NCI-H526 (cell line): ENCODE results near the gene CCDC180.

Experiments
- DNase-seq, 2 experiments: peaks; one replicate each; lab custom pipeline; 2025; lab: John Stamatoyannopoulos, UW

CCDC180 gene

DNA sequence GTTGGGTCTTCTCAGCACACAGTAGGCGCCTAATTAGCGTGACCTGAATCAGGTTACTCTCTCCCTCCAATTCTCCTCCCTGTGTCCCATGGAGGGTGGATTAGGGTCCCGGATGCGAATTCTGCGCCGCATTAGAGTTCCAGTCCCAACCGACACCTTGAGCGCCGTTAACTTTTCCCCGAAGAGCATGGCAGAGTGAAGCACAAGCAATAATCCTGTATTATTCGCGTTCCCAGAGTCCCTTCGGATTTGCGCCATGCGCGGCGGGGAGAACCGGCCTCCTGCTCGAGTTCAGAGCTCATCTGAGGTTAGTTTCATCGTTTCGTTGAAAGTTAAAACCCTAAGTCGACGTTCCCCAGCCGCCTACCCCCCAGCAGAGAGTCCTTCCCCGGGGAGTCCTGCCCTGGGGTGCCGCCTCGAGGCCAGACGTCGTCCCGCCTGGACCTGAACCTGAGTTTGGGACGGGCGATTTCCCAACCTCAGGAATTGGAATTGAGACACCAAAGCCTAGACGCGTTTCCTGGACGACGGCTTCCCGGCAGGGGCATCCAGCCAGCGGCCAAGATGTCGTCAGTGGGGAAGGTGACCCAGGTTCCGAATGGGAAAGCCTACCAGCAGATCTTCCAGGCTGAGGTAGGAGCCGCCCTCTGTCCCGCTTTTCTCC, at the start of gene CCDC180:
CCDC180 (plus strand) TSS at position 160 of the 664 bp plus-strand sequence; CDS start at position 565, 405 bp downstream.
- DNase-seq, result no peak

DNA sequence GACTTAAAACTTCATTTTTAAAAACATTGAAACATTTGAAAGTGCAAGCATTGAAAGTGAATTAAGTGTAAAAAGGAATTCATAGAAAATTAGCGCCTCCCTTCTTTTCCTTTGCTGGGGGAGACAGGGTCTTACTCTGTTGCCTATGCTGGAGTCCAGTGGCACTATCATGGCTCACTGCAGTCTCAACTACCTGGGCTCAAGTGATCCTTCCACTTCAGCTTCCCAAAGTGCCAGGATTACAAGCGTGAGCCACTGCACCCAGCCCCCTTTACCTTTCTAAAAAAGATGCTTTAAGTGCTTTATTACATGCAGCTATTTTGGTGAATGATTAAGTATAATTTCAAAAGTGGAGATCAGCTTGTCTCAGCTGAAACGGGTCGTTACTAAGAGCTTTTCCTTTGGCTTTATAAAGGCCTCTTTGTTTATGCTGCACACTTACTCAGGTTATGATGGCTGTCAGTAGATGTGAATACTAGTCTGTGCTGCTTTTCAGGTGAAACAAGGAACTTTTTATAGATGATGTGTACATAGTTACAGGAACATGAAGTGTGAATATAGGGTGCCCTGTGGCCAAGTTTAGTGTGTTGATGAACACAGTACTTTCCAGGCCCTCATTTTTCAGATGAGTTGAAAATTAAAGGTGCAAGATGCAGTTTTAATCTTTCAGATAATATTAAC, 47.5 kb upstream of the CCDC180 start:
- peak in 1 of 2 experiments; percentile 23 for DNase-seq

- DNase-seq, result no peak
Observed at GRCh38 chr9:97271292-97271691, 36.2 kb upstream of the CCDC180 start.

DNA sequence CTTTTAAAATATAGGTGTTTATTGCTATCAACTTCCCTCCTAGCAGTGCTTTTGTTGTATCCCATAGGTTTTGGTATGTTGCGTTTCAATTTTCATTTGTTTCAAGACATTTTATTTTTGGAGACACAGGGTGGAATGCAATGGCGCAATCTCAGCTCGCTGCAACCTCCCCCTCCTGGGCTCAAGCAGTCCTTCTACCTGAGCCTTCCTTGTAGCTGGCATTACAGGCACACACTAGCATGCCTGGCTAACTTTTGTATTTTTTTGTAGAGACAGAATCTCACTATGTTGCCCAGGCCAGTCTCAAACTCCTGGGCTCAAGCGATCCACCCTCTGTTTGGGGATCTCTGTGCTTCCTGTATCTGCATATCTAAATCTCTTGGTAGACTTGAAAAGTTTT, 35.4 kb upstream of the CCDC180 start:
- DNase-seq, result no peak

DNA sequence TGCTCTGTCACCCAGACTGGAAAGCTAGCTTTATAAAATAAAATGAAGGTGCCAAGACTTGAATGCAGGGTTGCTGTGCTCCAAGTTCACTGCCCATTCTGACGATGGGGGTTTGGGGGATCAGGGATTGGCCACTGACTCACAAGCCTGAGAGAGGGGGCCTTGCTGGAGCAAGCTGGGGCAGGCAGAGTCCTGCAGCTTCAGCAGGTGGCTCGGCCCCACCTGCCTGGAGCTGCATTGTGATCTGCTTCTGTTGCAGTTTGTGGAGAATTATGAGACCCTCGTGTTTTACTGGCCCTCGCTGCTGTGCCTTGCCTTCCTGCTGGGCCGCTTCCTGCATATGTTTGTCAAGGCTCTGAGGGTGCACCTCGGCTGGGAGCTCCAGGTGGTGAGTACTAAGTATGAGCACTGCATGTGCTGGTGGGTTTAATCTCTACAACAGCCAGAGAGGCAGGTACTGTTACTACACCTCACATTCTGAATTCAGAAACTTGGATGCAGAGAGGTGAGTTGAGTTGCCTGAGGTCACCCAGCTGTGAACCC, 31.1 kb upstream of the CCDC180 start:
- DNase-seq, result no peak

DNA sequence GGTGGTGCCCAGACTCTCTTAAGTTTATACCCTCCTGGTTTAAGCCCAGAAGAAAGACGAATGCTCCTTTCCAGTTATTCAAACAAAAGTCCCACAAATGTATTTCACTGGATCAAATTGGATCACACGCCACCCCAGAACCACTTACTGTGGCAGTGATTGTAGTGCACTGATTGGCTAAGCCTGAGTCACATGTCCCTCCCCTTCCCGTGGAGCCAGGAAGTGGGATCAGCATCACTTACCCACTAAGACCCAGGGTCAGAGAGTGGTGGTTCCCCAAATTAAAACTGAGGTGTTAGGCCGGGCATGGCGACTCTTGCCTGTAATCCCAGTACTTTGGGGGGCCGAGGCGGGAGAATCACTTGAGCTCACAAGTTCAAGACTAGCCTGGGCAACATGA, 29.5 kb upstream of the CCDC180 start:
- no peak for DNase-seq

DNA sequence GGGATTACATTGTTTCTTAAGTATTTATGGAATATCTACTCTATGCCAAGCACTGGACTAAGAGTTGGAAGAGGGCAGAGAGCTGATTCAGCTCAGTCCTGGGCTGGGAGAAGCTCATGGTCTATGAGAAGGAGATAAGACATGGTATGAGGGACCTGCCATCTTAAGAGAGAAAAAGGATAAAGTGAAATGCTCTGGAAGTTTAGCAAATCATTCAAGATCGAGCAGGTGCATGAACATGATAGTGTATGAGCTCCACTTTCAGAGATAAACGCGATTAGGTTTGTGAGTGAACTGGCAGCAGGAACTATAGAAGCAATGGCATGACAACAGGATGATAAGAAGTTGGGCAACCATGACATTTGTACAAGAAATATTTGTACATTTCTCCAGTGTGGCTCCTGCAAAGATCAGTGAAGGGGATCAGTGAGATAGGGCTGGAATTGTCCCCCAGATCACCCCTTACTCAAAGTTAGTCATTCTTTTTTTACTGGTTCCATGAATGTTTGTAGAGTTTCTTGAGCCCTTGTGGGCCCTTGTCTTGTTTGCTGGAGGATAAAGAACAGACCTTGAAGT, 26.6 kb upstream of the CCDC180 start:
- DNase-seq, result no peak

GRCh38 chr9:97283768-97284167, 23.7 kb upstream of the CCDC180 start:
- no peak for DNase-seq

DNA sequence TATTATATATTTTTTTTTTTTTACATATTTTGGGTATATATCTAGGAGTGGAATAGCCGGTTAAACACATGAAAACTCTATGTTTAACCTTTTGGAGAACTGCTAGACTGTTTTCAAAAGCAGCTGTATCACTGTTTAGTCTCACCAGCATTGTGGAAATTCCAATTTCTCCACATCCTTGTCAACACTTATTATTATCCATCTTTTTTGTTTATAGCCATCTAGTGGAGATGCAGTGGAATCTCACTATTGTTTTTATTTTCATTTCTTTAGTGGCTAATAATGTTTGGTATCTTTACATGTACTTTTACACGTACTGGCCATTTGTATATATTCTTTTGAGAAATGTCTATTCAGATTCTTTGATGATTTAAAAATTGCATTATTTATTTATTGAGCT, 22.7 kb upstream of the CCDC180 start:
- no peak for DNase-seq

DNA sequence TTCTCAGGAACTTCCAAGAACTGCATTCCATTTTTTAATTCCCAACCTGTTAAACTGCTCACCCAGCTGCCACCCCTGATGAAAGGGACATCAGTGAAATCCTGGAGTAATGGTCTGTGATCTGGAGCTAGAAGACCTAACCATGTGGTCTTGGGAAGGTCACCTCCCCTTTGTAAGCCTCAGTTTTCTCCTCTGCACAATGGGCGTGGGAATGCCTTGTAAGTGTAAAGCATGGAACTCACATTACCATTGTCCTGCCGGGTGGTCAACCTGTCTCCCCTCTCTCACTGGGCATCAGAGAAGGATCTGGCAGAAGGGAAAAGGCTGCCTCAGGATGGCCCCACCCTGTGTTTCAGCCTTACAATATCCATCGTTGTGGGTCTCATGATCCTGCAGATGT, 15.3 kb upstream of the CCDC180 start:
- DNase-seq, result no peak

DNA sequence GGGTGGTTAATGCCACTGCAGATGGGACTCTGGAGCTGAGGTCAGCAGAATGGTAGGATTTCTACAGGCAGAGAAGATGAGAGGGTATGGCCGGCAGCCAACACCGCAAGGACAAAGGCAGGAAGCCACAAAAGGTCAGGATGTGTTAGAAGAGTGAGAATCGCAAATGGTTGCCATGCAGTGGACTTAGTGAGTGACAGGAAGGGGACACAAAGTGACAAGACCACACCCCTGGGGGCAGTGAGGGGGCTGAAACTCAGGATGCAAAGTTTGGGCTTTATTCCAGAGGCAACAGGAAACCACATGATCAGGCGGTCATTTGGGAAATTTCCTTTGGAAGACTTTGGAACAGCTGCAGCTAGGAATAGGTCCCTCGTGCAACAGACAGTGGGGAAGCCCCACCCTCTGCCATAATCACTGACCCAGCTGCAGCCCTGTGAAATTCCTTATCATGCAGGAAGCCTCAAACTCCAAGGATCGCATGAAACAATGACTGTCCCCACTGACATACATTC, 14.2 kb upstream of the CCDC180 start:
- DNase-seq, result no peak

- no peak for DNase-seq
Observed at GRCh38 chr9:97293818-97294217, 13.6 kb upstream of the CCDC180 start.

DNA sequence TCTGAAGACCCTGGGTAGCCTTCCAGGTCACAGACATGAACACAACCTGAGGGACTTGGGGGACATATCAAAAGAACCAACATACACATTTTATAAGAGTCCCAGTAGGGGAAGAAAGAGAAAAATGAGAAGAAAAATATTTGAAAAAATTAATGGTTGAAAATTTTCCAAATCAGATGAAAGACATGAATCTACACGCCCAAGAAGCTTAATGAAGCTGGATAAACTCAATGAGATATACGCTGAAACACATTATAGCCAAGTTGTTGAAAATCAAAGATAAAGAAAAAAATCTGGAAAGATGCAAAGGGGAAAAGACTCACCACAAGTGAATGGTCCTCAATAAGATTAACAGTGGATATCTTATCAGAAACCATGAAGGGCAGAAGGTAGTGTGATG, 9.6 kb upstream of the CCDC180 start:
- no peak for DNase-seq

DNA sequence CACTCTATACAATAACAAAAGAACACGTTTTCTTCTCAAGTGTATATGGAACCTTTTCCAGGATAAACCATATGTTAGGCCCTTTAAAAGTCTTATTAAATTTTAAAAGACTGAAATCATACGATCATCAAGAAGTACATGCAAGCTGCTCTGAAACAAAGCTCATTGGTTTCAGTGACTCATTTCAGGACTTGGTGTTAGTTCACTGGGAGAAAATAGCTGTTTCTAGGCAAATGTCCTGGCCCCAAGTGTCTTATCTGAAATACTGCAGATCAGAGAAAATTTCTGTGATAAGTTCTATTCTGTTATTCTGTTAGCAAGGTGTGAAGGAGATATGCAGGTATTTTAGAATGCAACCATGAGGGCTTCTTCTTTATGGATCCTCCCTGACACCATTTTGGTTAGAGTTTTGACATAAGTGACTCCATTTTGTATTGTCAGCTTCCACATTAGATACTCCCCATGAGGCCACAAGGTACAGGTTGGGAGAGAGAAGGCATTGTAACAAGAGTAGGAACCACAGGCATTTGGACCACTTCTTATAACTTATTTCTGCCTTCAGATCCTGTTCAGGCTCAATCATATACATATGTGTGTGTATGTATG, 7.5 kb upstream of the CCDC180 start:
- DNase-seq, result no peak

GRCh38 chr9:97300586-97300985, 6.9 kb upstream of the CCDC180 start:
- no peak for DNase-seq

DNA sequence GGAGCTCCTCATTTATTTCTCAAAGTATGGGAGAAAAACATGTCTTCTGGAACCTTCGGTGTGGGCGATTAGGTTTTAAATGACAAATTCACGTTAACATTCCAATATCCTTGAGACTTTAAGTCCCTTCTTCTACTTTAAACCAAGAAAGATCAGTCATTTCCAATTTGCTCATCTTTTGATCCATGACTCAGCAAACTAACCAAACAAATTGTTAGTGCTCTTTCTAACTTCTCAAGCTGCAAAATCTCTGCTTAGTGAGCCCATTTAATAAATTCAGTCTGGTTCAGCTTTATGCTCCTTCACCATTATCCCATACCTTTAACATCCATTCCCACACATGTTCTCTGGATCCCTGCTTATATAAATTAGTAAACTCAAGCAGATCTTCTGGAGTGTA, 5.5 kb upstream of the CCDC180 start:
- no peak for DNase-seq

- no peak for DNase-seq
Observed at GRCh38 chr9:97304586-97304985, 2.9 kb upstream of the CCDC180 start.

GRCh38 chr9:97305501-97306298, 1.8 kb upstream of the CCDC180 start:
- DNase-seq, result no peak

DNA sequence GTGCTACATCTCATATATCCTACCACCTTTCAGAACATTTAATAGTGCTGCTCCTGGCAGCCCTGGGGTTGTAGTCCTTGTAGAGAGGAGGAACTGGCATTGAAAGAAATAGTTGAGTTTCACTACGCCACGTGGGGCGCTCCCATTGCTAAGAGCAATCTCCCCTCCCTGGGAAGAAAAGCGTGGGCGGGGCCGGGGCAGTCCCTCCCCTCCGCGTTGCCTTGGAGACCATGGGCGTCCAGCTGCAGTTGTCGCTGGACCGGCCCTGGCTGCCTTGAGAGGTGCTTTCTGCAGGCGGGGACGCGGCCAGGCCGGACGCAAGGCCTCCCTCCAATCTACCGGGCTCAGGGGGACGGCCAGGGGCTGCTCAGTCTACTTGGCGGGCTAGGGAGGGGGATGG, 368 bp upstream of the CCDC180 start:
- no peak for DNase-seq

- DNase-seq, result no peak
Observed at GRCh38 chr9:97309260-97309659, 1.8 kb downstream of the CCDC180 start.

- no peak for DNase-seq
Observed at GRCh38 chr9:97310023-97310422, 2.6 kb downstream of the CCDC180 start.

GRCh38 chr9:97310896-97311295, 3.4 kb downstream of the CCDC180 start:
- DNase-seq, result no peak
